Fibroblast of peridontal ligament (primary cell): ENCODE data around the gene TM4SF4.

ENCODE experiments used
- DNase-seq: peaks from one replicate; pipeline ENCODE4 v3.0.0-alpha.2; 2010; ENCODE audit errors: extremely low read depth

TM4SF4 gene

DNA sequence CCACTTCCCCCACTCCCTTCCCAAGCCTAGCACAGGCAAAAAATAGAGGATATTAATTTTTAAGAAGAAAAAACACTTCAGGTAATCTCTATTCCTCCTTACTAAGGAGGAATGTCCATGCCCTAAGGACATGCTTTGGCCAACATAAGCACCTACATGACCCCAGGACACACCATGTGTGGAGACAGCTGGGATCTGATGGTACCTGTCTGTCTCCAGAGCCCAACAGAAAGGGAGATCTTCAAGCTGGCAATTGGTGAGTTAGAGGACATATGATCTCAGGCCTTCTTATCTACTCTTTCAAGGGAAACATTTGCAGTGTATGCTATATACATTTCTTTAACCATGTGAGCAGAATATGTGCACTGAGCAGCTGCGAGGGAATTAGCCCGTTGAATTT, 7.0 kb downstream of the TM4SF4 start:
- no peak for DNase-seq

DNA sequence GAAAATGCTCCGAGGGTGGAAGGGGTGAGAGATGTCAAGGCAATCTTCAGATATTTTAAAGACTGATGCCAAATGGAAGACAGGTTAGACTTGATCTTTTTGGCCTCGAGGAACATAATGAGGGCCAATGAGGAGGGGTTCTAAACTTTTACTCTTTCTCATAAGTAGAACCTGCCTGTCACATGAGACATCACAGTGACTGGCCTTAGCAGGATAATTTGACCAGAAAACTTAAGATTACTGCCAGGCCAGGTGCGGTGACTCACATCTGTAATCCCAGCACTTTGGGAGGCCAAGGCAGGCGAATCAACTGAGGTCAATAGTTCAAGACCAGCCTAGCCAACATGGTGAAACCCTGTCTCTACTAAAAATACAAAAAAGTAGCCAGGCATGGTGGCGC, 12.2 kb downstream of the TM4SF4 start:
- no peak for DNase-seq

DNA sequence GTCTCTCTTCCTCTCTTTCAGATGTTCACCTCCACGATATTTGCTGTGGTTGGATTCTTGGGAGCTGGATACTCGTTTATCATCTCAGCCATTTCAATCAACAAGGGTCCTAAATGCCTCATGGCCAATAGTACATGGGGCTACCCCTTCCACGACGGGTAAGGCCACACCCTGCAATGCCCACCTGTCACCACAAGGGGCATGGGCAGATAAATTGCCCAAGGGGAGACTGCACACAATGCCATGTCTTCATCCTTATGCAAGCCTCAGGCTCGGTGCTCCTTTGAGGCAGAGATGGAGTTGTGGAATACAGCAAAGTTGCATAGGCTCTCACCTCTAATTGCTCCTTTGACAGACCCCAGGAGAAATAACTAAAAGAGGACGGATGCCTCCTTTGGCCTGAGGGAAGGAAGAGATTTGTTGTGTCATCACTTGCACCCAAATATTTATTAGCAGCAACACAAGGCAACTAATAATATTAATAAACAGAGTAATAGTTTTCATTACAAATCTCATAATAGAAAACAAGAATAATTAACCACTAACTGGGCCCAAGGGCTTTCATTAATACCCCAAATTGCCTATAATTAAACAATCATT, 13.2 kb downstream of the TM4SF4 start:
- DNase-seq: no peak

DNA sequence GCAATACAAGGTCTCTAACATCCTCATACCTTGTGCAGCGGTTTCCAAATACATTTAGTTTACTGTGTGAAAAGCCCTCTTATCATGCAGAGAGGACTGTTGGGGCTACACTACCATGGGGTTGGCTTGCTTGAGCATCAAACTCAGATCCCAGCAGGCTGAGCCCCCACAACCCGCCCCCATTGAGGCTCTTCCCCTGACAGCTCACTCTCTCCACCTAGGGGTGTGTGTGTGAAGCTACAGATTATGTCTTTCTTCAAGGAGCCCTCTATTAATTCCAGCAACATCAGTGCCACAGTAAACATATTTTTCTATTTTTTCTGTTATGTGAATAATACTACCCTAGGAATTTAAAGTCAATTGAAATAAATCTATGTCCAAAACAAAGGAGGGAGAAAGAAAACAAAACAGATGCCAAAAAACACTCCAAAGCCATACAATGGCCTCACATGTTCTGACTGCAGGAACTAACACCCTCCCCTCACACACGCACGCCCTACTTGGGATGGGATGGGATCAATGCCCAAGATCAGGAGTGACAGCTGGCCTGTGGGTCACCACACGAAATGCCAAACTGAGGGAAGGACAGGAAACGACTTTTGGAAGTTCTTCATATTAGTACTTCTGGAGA, 14.7 kb downstream of the TM4SF4 start:
- no peak for DNase-seq

DNA sequence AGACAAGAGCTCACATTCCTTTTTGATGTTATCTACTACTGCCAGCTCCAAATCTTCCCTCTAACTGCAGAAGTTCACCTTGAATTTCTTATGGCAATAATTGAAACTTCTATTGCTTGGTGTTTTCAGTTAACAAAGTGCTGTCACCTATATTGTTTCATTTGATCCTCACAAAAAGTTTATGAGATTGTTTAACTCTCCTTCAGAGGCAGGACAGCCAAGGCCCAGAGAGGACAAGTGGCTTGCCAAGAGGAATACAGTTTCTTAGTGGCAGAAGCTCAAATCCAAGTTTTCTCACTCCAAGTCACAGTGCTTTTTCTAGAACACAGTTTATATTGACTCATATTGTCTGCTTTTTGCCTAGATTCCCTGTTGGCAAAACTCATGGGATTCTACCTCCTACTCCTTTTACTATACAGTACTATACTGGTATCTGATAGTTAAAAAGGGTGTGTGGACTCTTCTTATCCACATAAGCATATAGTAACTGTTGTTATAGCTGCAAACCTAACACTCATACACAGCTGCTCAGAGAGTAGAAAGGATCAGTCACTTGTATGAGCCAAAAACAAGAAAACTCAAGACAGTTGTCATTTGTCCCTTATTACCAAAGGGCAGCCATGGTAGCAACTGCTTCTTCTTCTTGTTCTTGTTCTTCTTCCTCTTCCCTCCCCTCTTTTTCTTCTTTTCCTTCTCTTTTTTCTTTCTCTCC, 15.9 kb downstream of the TM4SF4 start:
- no peak for DNase-seq

DNA sequence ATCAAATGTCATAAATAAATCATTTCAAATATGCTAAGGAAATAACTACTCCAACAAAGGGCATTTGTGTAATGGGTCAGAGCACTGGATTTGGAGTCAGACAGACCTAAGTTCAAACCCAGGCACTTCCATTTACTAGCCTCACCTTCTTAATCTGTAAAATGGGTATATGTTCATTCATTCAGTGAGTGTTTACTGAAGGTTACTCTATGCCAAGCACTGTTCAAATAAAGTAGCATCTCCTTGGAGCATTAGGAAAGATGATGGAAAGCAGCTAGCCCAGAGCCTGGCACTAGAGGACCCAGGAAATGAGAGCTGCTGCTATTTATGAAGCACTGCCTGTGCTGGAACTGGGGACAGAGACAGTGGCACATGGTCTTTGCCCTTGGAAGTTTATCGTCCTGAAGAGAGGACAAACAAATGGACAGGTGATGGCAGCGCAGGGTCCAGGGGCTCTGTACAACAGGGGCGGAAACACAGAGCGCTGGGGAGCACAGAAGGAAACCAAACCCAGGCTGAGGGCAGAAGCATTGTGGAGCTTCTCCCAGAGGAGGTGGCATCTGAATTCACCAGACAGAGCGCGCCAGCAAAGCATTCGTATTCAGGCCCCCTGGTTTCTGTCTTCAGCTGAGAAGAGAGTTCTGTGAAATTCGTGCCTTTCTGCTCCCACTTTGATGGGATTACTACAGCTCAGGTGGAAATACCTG, 19.0 kb downstream of the TM4SF4 start:
- no peak for DNase-seq

DNA sequence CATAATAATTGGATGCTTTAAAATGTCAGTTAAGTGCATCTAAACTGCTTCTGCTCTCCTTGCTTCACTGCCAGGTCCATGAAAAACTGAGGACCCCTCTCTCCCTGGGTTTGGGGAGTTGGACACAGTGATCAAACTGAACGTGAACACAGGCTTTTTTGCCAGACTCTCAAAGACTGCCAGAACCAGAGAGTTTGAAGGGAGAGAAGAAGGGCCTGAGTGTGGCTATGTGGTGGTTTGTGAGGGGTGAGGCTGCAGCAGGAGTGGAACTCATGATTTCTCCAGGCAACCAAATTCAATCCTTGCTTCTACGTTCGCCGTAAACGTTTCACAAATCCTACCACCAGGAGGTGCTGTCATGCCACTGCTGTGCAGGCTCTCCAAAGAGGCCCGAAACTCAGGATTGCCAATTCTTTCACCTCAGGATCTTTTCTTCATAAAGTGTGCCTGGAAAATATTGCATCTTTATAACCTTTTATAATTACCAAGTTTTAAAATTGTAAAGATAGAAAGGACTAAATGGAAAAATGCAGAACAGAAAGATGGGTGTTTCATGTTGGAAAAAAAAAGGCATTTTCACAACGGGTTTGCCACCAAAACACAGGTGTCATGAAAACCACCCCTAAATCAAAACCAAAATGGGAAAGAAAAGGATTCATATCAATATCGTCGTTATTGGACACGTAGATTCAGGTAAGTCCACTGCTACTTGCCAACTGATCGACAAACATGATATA, 19.7 kb downstream of the TM4SF4 start:
- peak; percentile 88 for DNase-seq

DNA sequence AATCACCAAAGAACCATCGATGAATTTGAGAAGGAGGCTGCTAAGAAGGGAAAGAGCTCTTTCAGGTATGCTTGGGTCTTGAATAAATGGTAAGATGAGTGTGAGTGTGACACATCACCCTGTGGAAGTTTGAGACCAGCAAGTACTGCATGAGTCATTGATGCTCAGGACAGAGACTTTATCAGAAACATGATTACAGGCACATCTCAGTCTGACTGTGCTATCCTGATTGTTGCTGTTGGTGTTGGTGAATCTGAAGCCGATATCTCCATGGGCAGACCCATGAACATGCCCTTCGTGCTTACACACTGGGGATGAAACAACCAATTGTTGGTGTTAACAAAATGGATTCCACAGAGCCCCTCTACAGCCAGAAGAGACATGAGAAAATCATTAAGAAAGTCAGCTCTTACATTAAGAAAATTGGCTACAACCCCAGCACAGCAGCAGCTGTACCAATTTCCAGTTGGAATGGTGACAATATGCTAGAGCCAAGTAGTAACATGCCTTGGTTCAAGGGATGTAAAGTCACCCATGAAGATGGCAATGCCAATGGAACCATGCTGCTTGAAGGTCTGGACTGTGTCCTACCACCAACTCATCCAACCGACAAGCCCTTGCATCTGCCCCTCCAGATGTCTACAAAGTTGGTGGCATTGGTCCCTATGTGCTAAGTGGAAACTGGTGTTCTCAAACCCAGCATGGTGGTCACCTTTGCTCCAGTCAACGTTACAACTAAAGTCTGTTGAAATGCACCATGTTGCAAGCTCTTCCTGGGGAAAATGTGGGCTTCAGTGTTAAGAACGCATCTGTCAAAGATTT, 20.5 kb downstream of the TM4SF4 start:
- peak; percentile 65 for DNase-seq

DNA sequence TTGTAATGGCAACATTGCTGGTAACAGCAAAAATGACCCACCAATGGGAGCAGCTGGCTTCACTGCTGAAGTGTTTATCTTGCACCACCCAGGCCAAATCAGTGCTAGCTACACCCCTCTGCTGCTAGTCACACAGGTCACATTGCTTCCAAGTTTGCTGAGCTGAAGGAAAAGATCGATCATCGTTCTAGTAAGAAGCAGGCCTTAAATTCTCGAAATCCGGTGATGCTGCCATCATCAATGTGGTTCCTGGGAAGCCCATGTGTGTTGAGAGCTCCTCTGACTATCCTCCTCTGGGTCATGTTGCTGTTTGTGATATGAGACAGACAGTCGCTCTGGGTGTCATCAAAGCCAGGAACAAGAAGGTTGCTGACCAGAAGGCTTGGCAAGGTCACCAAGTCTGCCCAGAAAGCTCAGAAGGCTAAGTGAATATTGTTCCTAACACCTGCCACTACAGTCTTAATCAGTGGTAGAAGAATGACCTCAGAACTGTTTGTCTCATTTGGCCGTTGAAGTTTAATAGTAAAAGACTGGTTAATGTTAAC, 21.2 kb downstream of the TM4SF4 start:
- no peak for DNase-seq

DNA sequence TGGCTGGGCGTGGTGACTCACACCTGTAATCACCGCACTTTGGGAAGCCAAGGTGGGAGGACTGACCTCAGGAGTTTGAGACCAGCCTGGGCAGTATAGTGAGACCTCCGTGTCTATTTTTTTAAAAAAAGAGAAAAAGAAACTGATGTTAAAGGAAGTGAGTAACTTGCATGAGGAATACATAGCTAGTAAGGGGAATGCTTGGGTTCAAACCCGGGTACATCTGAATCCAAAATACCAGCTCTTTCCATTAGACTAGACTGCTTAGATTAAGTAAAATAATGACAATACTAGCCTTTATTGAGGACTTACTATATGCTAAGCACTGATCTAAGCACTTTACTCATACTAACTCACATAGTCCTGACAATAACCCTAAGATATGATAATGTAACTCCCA, 22.4 kb downstream of the TM4SF4 start:
- DNase-seq: no peak

DNA sequence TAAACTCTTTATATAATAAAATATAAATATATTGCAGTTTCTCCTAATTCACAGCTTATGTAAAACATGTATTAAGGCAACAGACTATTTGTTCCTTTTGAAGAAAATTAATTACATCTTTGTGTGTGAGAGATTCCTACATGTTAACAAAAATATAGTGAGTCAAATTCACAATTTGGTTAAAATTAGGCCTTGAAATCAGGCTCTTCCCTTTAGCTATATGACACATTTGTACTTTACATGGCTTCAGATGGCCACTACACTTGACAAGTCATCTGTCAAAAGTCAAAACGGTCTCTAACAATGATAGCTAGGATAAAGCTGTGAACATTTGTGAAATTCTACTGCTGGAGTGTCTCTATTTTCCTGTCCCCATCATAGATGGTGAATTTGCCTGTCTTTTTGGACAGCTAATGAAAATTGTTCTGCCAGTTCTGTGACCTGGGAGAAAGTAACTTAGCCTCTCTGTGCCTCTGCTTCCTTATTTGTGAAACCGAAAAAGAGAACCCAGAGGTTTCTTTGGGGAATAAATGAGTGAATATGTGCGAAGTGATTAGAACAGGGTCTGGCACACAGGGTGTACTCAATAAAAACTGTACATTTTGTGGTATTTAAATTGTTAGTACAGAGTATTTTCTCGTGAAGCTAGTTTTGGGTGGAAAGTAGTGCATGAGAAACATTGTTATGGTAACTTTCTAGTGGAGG, 23.6 kb downstream of the TM4SF4 start:
- no peak for DNase-seq

DNA sequence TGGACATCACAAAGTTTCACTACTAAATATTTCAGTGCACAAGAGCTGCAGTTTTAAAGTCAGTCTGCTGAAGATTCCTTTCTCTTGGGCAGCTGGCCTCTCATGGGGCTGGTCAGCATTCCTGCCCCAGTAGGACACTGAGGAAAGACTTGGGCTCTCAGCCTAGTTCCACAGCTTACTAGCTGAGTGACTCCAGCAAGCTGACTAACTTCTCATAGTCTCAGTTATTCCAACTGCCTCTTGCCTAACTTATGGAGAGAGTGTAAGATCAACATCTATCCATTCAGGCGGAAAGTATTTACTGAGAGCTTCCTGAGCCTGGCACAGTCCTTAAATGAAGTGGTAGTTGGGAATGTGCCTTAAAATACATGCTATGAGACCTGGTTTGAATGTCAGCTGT, 27.0 kb downstream of the TM4SF4 start:
- DNase-seq: peak; percentile 98

DNA sequence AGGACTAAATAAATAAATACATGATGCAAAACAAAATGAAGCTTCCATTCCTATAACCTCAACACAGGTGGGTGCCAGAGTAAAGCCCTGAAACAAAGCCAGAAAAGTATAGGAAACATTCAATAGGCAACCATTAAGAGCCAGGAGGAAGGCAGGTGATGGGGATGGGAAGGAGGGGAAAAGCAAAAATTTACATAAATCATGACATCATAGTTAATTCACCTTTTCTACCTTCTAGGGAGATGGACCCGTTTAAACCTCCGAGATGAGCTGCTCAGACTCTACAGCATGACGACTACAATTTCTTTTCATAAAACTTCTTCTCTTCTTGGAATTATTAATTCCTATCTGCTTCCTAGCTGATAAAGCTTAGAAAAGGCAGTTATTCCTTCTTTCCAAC, 27.9 kb downstream of the TM4SF4 start:
- no peak for DNase-seq

DNA sequence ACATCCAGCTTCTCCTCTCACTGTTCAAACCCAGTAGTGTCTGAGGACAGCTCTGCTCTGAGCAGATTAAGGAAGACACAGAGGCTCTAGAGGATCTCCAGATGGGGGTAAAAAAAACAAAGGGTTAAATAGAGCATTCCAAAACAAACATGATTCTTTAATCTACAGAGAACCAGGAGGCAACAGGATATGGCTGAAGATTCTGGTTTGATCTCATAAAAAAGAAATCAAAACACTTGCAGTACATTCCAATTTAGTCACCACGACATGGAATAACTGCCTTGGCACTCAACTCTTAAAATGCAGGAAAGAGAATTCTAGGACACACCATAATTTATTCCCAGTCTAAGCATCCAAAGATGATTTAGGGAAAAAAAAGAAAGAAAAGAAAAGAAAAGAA, 32.0 kb downstream of the TM4SF4 start:
- DNase-seq: peak; percentile 55

DNA sequence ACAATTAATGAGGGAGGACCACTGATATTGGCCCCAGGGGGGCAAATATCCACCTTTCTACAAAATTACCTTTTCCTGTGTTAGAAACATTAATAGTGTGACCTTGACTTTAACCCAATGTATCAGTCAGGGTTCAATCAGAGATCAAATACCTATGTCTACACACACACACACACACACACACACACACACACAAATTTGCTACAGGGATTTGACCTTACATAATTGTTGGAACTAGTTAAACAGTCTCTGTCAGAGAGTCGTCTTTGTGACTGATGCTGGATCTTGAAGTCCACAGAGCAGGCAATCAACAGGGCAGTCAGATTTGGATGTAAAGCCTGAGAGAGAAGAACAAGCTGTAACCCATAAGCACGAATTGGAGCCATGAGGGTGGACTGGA, 32.5 kb downstream of the TM4SF4 start:
- DNase-seq: no peak

DNA sequence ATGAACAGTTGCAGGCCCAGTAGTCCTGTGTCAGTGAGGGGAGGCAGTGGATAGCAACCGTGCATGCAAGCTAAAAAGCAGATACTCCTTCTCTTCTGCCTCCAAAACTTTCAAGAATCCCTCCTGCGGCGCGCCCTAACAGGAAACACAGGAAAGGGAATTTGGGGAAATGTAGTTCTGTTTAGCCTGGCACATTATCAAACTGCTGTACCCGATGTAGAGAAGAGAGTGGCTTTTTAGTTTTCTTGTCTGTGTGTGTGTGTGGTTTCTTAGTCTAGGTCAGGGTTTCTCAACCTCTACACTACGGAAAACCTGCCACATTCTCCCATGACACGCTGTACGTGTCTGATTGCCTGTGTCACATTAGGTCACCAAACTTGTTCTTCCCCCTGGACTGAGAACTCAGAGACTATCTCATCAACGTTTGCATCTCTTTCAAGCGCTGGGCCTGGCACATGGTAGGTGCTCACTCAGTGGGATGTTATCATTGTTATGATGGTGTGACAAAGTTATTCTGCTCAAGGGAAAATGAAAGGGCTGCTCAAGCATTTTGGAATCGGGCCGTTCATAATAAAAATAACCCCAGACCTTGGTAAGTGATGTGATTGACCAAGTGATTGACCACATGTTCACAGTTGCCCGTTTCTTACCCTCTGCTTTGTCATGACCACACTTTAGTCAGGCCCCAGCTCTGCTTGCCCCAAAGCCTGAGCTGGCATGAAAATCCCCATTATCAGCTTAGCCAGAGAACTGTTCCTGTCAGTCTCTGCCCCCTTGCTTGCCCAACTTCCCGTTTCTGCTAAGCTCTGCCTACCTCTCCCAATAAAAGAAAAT, 33.2 kb downstream of the TM4SF4 start:
- DNase-seq: peak; percentile 61

DNA sequence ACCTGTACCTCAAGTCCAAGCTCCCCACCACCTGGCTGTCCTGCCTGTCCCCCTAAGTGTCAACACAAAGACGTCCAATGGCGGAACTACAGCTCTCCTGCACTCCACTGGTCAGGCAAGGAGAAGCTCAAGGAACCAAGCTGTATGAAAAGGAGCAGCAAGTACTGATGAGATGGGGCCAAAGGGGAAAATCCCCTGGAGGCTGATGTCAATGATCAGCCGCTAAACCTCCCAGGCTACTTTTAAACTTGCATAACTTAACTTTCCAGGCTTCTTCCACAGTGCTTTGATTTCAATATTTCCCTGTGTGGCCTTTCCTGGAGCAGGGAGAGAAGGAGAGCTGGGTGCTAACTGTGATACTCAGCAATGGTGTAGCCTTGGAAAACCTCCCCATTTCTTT, 35.0 kb downstream of the TM4SF4 start:
- DNase-seq: no peak

DNA sequence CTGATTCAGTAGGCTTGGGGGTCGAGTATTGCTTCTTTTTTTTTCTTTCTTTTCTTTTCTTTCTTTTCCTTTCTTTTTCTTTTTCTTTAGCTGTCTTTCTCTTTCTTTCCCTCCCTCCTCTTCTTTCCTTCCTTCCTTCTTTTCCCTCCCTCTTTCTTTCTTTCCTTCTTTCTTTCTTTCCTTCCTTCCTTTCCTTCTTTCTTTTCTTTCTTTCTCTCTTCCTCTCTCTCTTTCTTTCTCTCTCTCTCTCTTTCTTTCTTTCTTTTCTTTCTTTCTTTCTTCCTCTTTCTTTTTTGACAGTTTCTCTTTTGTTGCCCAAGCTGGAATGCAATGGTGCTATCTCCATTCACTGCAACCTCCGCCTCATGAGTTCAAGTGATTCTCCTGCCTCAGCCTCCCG, 36.0 kb downstream of the TM4SF4 start:
- DNase-seq: no peak

DNA sequence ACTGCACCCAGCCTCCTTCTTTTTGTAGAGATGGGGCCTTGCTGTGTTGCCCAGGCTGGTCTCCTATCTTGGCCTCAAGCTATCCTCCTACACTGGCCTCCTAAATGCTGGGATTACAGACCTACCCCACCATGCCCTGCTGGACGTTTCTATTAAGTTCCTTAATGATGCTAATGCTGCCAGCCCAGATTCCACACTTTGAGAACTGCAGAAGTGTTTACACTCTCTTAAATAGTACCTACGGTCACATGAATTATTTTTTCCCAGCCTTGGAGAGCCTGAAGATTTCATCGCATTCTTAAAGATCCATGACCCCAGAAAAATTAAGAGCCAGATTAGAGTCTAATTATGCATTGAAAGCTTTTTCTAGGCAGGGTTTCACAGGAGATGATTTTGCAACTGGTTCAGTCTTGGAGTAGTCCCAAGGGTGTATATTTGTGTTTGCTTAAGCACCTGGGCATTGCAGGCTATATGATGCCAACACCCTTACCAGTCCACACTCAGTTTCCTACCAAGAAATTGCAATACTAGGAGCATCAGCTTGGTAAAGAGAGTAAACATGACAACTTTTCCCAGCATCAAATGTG, 36.6 kb downstream of the TM4SF4 start:
- DNase-seq: no peak
